AG04449 (cell line): ENCODE data around the gene FBXO45.
"Not testable (repeated sequence)": the region's sequence is repeated elsewhere in the genome, so short reads cannot be mapped to it uniquely, and the experiment has no call there.

Experiments
- CTCF ChIA-PET: fragments of 350-600 bp; formaldehyde crosslinking; extraction: SDS; loops from one replicate; lab custom pipeline; 2021; ENCODE audit warnings: antibody characterized with exemption; lab: Yijun Ruan, JAX
- POLR2A ChIA-PET: fragments of 400-600, 350-600 bp; formaldehyde crosslinking; extraction: SDS; loops from one replicate; lab custom pipeline; 2020; ENCODE audit warnings: antibody characterized with exemption, inconsistent platforms; lab: Yijun Ruan, JAX
- DNase-seq: peaks from one replicate; pipeline ENCODE4 v3.0.0-alpha.2; 2010; ENCODE audit warnings: low read depth, low spot score
- H3K4me3 ChIP-seq: 2 replicates; pipeline ENCODE4 v1.5.1; 2011; ENCODE audit warnings: low read depth, mild to moderate bottlenecking, control low read depth, low read length
- TF ChIP-seq, protein P1 (sequence below): IDR thresholded peaks from one replicate; pipeline ENCODE4 v1.5.1; 2011; ENCODE audit warnings: mild to moderate bottlenecking, moderate library complexity, low read length, control low read depth, inconsistent platforms; ENCODE audit not compliant: insufficient read depth; ENCODE audit errors: missing control alignments

FBXO45 gene

DNA sequence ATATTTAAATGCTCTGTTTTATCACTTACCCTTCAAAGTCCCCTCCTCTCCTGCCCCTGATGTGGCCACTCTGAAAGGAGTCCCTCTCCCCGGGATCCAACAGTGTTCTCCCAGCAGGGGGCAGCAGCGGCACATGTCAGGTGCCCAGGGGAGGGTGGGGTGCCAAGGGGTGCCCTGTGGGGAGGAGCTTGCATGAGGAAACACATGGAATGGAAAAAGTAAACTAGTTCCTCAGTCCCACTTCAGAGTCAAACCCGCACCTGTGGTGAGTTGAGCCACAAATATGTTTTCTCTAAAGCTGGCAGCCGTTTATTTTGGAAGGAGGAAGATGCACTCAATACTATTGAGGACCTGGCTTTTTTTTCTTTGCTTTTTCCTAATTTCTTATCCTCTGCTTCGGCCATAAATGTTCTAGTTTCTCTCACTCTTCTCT is 40.9 kb downstream of the FBXO45 start:
- POLR2A ChIA-PET: no interaction called here
- H3K4me3 ChIP-seq: no peak overlapping the region
- TF ChIP-seq, protein P1, sequence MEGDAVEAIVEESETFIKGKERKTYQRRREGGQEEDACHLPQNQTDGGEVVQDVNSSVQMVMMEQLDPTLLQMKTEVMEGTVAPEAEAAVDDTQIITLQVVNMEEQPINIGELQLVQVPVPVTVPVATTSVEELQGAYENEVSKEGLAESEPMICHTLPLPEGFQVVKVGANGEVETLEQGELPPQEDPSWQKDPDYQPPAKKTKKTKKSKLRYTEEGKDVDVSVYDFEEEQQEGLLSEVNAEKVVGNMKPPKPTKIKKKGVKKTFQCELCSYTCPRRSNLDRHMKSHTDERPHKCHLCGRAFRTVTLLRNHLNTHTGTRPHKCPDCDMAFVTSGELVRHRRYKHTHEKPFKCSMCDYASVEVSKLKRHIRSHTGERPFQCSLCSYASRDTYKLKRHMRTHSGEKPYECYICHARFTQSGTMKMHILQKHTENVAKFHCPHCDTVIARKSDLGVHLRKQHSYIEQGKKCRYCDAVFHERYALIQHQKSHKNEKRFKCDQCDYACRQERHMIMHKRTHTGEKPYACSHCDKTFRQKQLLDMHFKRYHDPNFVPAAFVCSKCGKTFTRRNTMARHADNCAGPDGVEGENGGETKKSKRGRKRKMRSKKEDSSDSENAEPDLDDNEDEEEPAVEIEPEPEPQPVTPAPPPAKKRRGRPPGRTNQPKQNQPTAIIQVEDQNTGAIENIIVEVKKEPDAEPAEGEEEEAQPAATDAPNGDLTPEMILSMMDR: peak; percentile 92
- CTCF ChIA-PET: interaction anchor here (0.6 to 14.4 kb wide), 38 partner anchors 8 to 362 kb away, joined by 3 to 421 read pairs (median 5); partner anchors contain the start of gene PIGZ
- DNase-seq: no peak

DNA sequence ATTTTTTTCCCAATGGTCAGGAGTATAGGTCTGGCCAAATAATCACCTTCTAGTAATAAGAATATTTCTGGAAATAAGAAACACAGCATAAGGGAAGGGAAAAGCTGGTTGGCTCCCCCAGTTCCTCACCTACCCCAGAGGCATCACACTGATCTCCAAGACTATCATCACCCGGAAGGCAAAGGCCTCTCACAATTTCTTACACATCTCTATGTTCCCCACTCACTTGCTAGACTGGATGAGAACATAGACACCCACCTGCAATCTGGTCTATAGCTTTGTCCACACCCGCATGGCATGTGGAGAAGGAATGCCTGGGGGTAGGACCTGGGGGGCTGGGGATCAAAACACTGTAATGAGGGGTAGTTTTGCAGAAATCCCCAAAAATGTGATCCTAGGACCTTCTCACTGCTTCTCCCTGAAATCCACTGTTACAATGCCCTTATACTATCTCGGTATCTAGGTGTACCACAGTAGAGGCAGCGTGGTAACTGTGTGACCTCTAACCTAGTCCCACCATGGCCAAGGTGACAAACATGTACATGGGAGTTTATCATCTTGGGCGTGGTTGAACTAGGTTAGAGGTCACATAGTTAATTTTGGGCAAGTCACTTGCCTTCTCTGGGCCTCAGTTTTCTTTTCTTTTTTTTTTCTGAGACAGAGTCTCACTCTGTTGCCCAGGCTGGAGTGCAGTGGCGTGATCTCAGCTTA is 41.5 kb downstream of the FBXO45 start:
- CTCF ChIA-PET: interaction anchor here (0.6 to 14.4 kb wide), 37 partner anchors 8 to 361 kb away, joined by 3 to 421 read pairs (median 5); partner anchors contain the start of gene PIGZ
- POLR2A ChIA-PET: no interaction called here
- no peak for DNase-seq
- TF ChIP-seq, protein P1: no peak
- no peak overlapping the region for H3K4me3 ChIP-seq

DNA sequence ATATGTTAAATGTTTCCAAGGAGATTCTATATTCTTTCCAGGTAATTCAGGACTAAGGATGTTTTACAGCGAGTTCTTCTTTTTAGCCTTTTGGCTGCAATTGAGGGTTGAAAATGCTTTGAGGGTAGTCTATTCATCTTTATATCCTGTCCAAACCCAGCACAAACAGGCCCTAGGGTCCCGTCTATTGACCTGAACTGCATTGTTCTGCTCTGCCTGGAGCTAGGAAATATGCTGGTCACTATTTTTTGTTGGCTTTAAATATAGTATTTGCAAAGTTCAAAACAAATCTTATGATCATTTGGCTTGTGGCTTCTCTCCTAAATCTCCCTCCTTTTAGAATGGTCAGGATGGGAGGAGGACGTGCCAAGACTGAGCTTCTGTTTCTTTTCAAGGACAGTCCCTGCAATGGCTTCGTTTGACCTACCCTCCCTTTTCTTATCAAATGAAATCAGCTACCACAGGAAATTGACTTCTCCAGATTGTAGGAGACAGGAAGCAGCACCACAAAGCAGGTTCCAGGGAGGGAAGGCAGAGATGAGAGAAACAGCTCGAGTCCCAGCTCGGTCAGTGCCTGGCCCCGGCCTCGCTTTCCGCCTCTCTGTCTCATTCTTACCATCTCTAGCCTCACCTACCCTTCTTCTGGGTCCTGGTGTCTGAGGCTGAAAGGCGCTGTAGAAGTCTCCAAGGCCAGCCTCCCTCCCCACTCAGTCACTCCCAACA is 43.5 kb downstream of the FBXO45 start:
- TF ChIP-seq, protein P1: no peak
- ChIA-PET CTCF (interaction anchor here (1.0 to 14.4 kb wide), 4 partner anchors 53 to 77 kb away, joined by 3 to 421 read pairs (median 3); no protein-coding TSS in a partner anchor), POLR2A (no interaction called here)
- H3K4me3 ChIP-seq: no peak overlapping the region
- no peak for DNase-seq

DNA sequence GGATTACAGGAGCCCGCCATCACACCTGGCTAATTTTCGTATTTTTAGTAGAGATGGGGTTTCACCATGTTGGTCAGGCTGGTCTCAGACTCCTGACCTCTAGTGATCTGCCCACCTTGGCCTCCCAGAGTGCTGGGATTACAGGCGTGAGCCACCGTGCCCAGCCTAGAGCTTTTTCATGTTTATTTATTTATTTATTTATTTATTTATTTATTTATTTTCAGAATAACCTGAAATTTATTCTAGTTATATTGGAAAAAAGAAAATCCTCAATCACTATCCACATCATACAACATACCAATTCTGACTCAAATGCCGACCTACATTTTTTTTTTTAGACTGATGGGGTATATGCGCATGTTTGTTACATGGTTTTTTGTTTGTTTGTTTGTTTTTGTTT is 46.8 kb downstream of the FBXO45 start:
- POLR2A ChIA-PET, H3K4me3 ChIP-seq, DNase-seq: not testable (repeated sequence)
- CTCF ChIA-PET: interaction anchor here (14.4 kb wide), 1 partner anchor 74 kb away, joined by 421 read pairs; no protein-coding TSS in a partner anchor

DNA sequence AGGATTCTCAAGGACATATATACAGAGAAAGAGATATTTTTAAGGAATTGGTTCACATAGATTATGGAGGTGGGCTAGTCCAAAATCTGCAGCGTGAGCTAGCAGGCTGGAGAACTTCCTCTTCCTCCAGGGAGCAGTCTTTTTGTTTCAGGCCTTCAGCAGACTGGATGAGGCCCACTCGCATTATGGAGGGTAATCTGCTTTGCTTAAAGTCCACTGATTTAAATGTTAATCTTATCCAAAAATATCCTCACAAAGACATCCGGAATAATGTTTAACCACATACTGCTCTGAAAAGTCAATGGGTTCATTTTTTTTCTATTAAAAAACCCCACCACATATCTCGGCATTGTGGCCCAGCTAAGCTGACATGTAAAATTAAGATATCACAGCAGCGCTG is 48.8 kb downstream of the FBXO45 start:
- POLR2A ChIA-PET: no interaction called here
- CTCF ChIA-PET: interaction anchor here (1.6 to 2.0 kb wide), 2 partner anchors 8 to 69 kb away, joined by 7 to 10 read pairs; no protein-coding TSS in a partner anchor
- TF ChIP-seq, protein P1: no peak
- H3K4me3 ChIP-seq: no peak overlapping the region
- no peak for DNase-seq

DNA sequence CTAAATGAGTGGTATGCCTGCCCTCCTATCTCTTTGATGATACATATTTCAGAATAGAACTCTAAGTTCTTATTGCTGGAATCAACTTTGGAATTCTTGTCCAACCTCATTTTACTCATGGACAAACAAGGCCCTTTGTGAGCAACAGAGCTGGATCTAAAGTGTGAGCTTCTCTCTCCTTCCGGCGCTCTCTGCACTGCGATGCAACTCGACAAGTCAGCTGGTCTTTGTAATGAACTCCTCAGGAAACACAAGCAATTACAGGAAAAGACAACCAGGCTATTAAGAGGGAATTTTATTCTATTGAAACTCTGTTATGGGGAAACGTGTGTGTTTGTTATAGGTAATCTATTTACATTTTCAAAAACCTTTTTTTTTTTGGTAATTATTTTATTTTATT is 50.8 kb downstream of the FBXO45 start:
- TF ChIP-seq, protein P1: no peak
- ChIA-PET CTCF (no interaction called here), POLR2A (no interaction called here)
- no peak overlapping the region for H3K4me3 ChIP-seq
- DNase-seq: no peak

DNA sequence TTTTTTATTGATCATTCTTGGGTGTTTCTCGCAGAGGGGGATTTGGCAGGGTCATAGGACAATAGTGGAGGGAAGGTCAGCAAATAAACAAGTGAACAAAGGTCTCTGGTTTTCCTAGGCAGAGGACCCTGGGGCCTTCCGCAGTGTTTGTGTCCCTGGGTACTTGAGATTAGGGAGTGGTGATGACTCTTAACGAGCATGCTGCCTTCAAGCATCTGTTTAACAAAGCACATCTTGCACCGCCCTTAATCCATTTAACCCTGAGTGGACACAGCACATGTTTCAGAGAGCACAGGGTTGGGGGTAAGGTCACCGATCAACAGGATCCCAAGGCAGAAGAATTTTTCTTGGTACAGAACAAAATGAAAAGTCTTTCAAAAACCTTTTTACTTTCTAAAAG is 51.2 kb downstream of the FBXO45 start:
- H3K4me3 ChIP-seq, POLR2A ChIA-PET, DNase-seq: not testable (repeated sequence)
- CTCF ChIA-PET: interaction anchor here (1.9 kb wide), 1 partner anchor 10 kb away, joined by 6 read pairs; no protein-coding TSS in a partner anchor
